K562 (cell line): ENCODE measurements around the gene FAM83F. TPM values are rescaled to one million over a fixed set of nuclear protein-coding genes. Genes with fewer than 3 reads are reported as not detected.

Experiments used
- ELF2 ChIP-seq: fragments of 250-450 bp; sonication (Bioruptor Pico); IDR thresholded peaks from 2 replicates; pipeline ENCODE4 v1.5.0; 2021; ENCODE audit warnings: mild to moderate bottlenecking
- HNRNPK ChIP-seq: fragments of 200-400 bp; formaldehyde crosslinking; IDR thresholded peaks from one replicate; pipeline ENCODE4 v1.6.1; 2018; ENCODE audit warnings: mild to moderate bottlenecking, low read depth, low read length; ENCODE audit not compliant: poor library complexity, severe bottlenecking
- NR2C2 ChIP-seq, 2 experiments: fragments of 200-800 bp in 1 of 2; sonication (Bioruptor generic) in 1 of 2; sonication (generic) in 1 of 2; formaldehyde crosslinking in 1 of 2; IDR thresholded peaks; 2 replicates each; pipeline versions ENCODE4 v1.6.1 to v1.8.0; 2016 to 2022; ENCODE audit warnings: mild to moderate bottlenecking in 1 of 2, missing compliant biosample characterization in 1 of 2, missing genetic modification characterization in 1 of 2, missing genetic modification reagents in 1 of 2
- PHTF2 ChIP-seq: fragments of 250-450 bp; sonication (Bioruptor Pico); IDR thresholded peaks from 2 replicates; pipeline ENCODE4 v1.5.0; 2021; ENCODE audit warnings: mild to moderate bottlenecking
- POLR3G ChIP-seq: IDR thresholded peaks from 2 replicates; pipeline ENCODE4 v1.6.1; 2011; ENCODE audit not compliant: insufficient read length, insufficient replicate concordance; ENCODE audit errors: extremely low read depth
- RB1 ChIP-seq: fragments of 450-650 bp; IDR thresholded peaks from 2 replicates; pipeline ENCODE4 v1.6.1; 2017; ENCODE audit warnings: low read depth, mild to moderate bottlenecking
- TAF1 ChIP-seq: IDR thresholded peaks from 2 replicates; pipeline ENCODE4 v1.6.1; 2011; ENCODE audit warnings: mild to moderate bottlenecking, low read length, moderate library complexity; ENCODE audit not compliant: insufficient read depth, control insufficient read depth, severe bottlenecking; ENCODE audit errors: extremely low read depth
- TCF7 ChIP-seq: sonication (generic); IDR thresholded peaks from 2 replicates; pipeline ENCODE4 v1.6.1; 2016; ENCODE audit warnings: antibody characterized with exemption, borderline replicate concordance
- XRCC3 ChIP-seq: fragments of 450-650 bp; IDR thresholded peaks from 2 replicates; pipeline ENCODE4 v1.6.1; 2017; ENCODE audit warnings: mild to moderate bottlenecking, moderate library complexity
- ZNF217 ChIP-seq: sonication (generic); formaldehyde crosslinking; IDR thresholded peaks from 2 replicates; pipeline ENCODE4 v1.8.0; 2022; ENCODE audit warnings: mild to moderate bottlenecking, missing genetic modification reagents
- polyA plus RNA-seq, 8 experiments: library from polyadenylated mRNA; depleted of rRNA in 4 of 8; stranded (reverse) in 5 of 8; unstranded in 3 of 8; fragments of >200 nt; fragmentation: Nextera tagmentation in 2 of 8; fragmentation: Illumina TruSeq in 1 of 8; extraction: Ambion mirVana in 2 of 8; extraction: Trizol in 1 of 8; gene quantifications; 2 replicates each; pipeline versions ENCODE4 v1.2.1 to v1.2.3, GENCODE V29; 2011 to 2014; ENCODE audit warnings: inconsistent platforms in 1 of 8, missing spikeins in 1 of 8
- total RNA-seq, 7 experiments: library from RNA; depleted of rRNA in 6 of 7; stranded (reverse); fragments of >200 nt in 6 of 7; fragmentation: Illumina TruSeq in 2 of 7; extraction: Trizol in 2 of 7; gene quantifications; 2 replicates each; pipeline versions ENCODE4 v1.2.1 to v1.2.3, GENCODE V29; 2011 to 2021; ENCODE audit warnings: low replicate concordance in 1 of 7
- TF ChIP-seq, protein P1 (sequence below), 2 experiments: fragments of 450-650 bp; IDR thresholded peaks; 2 replicates each; pipeline ENCODE4 v1.6.1; 2016; ENCODE audit warnings: mild to moderate bottlenecking in 2 of 2, borderline replicate concordance in 1 of 2, low read depth in 1 of 2, moderate library complexity in 1 of 2
- TF ChIP-seq, protein P2 (sequence below), 2 experiments: fragments of 250-450 bp in 1 of 2; fragments of 450-650 bp in 1 of 2; sonication (Bioruptor Pico) in 1 of 2; IDR thresholded peaks; 2 replicates each; pipeline versions ENCODE4 v1.6.1 to v1.8.0; 2016 to 2021; ENCODE audit warnings: mild to moderate bottlenecking in 2 of 2, moderate library complexity in 2 of 2, missing compliant biosample characterization in 1 of 2, missing genetic modification characterization in 1 of 2
- TF ChIP-seq, protein P3 (sequence below): fragments of 250-450 bp; sonication (Bioruptor Pico); IDR thresholded peaks from 2 replicates; pipeline ENCODE4 v1.5.0; 2020; ENCODE audit warnings: mild to moderate bottlenecking
- TF ChIP-seq, protein P4 (sequence below): sonication (generic); formaldehyde crosslinking; IDR thresholded peaks from 2 replicates; pipeline ENCODE4 v1.8.0; 2022; ENCODE audit warnings: mild to moderate bottlenecking, missing genetic modification reagents

Gene FAM83F
- total and polyA plus RNA-seq, 9 of the 15 experiments (the other 6 are each of a cell fraction or from before 2014, with no cell fraction given), result under 0.01 to 0.13 (median 0.04) TPM; not detected in 1

DNA sequence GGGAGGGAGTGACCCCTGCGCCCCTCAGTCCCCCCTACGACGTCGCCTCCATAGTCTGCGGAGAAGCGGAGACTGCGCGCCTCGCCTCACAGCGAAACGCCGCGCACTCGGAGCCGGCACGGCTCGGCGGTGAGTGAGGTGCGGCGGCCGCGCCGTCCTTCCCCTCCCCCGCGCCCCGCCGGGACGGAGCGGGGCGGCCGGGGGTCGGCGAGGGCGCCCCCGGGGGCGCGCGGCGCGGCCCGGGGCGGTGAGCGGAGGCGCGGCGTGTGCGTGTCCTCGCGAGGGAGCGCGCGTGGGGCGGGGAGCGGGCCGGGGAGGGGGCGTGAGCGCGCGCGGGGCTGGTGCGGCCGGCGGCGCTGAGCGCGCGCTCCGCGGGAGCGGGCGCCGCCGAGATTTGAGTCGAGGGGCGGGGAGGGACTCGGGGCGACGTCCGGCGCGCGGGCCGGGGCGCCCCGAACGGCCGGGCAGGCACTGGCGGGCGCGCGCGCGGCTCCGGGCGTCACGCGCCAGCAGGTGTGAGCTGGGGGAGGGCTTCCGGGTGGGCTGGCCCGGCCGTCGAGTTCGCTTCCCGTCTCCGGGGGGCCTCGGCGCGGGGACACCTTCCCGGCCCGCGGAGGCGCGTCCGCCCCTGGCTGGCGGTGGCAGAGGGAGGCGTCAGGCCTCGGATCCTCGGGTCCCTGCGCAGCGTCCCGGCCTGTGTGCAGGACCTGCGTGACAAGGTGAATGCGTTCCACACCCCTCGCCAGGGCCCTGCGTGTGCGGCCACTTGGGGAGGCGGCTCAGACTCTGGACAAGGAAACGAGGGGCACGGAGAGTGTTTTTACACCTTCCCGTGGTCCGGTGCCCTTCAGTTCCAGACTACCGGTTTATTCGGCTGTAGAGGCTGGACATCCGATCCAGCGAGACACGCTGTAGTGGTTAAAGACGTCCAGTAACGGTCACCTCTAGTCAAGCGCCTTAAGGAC lies 50.4 kb downstream of the FAM83F start (continued):
- TF ChIP-seq POLR3G (no peak), RB1 (peak; percentile 47; the same call in 1 of the 2 replicates), ELF2 (CRISPR knock-in tag) (no peak), PHTF2 (CRISPR knock-in tag) (no peak), TCF7 (no peak), ZNF217 (CRISPR knock-in tag) (no peak), NR2C2 (CRISPR knock-in tag; IDR thresholded peaks at IDR 0.05) (no peak; the same call in 1 of the 2 replicates), NR2C2 (tag; IDR thresholded peaks at IDR 0.05) (no peak), XRCC3 (no peak), HNRNPK (no peak), TAF1 (peak; percentile 19)
- TF ChIP-seq, protein P1, sequence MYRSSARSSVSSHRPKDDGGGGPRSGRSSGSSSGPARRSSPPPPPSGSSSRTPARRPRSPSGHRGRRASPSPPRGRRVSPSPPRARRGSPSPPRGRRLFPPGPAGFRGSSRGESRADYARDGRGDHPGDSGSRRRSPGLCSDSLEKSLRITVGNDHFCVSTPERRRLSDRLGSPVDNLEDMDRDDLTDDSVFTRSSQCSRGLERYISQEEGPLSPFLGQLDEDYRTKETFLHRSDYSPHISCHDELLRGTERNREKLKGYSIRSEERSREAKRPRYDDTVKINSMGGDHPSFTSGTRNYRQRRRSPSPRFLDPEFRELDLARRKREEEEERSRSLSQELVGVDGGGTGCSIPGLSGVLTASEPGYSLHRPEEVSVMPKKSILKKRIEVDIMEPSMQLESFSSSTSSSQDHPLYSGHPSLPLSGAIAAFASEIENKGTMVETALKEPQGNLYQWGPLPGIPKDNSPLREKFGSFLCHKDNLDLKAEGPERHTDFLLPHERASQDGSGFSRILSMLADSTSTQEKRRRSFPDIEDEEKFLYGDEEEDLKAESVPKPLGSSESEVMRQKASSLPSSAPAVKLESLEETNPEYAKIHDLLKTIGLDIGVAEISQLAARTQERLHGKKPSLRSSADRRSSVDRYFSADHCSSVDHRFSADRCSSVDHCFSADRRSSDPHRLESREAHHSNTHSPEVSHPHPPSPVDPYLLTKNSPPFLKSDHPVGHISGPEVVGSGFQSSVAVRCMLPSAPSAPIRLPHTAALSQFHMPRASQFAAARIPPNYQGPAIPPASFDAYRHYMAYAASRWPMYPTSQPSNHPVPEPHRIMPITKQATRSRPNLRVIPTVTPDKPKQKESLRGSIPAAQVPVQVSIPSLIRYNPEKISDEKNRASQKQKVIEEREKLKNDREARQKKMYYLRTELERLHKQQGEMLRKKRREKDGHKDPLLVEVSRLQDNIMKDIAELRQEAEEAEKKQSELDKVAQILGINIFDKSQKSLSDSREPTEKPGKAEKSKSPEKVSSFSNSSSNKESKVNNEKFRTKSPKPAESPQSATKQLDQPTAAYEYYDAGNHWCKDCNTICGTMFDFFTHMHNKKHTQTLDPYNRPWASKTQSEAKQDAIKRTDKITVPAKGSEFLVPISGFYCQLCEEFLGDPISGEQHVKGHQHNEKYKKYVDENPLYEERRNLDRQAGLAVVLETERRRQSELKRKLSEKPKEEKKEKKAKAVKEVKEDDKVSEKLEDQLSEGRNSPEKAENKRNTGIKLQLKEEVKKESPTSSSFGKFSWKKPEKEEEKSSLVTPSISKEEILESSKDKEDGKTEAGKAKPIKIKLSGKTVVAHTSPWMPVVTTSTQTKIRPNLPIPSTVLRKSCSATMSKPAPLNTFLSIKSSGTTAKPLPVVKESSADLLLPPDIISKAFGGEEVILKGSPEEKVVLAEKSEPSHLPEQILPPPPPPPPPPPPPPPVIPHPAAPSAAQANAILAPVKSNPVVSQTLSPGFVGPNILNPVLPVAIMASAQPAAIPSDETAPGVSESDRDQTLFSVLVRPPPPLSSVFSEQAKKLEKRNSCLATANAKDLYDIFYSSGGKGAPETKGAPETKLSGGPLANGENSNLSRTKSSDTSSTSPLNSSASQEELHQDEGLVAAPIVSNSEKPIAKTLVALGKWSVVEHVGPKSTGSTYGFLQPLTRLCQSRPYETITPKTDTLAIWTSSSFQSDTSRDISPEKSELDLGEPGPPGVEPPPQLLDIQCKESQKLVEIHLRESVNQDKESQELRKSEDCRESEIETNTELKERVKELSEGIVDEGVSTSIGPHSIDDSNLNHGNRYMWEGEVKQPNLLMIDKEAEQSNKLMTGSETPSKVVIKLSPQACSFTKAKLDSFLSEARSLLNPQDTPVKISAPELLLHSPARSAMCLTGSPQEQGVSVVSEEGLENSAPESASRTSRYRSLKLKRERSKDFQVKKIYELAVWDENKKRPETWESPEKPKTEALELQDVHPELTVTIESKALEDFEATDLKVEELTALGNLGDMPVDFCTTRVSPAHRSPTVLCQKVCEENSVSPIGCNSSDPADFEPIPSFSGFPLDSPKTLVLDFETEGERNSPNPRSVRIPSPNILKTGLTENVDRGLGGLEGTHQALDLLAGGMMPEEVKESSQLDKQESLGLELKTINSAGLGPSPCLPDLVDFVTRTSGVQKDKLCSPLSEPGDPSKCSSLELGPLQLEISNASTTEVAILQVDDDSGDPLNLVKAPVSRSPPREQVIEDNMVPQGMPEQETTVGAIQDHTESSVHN (IDR thresholded peaks at IDR 0.05; ENCODE audit: borderline replicate concordance in 1 of 2, low read depth in 1 of 2), result no peak
- TF ChIP-seq, protein P2, sequence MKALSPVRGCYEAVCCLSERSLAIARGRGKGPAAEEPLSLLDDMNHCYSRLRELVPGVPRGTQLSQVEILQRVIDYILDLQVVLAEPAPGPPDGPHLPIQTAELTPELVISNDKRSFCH (CRISPR knock-in tag; IDR thresholded peaks at IDR 0.05), result no peak
- TF ChIP-seq, protein P2 (tag; IDR thresholded peaks at IDR 0.05), result no peak
- TF ChIP-seq, protein P3, sequence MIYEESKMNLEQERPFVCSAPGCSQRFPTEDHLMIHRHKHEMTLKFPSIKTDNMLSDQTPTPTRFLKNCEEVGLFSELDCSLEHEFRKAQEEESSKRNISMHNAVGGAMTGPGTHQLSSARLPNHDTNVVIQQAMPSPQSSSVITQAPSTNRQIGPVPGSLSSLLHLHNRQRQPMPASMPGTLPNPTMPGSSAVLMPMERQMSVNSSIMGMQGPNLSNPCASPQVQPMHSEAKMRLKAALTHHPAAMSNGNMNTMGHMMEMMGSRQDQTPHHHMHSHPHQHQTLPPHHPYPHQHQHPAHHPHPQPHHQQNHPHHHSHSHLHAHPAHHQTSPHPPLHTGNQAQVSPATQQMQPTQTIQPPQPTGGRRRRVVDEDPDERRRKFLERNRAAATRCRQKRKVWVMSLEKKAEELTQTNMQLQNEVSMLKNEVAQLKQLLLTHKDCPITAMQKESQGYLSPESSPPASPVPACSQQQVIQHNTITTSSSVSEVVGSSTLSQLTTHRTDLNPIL, result no peak
- TF ChIP-seq, protein P4, sequence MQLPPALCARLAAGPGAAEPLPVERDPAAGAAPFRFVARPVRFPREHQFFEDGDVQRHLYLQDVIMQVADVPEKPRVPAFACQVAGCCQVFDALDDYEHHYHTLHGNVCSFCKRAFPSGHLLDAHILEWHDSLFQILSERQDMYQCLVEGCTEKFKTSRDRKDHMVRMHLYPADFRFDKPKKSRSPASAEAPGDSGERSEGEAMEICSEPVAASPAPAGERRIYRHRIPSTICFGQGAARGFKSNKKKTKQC, result no peak
